H1 (cell line): ENCODE results near the gene CETN1. TPM values are rescaled to one million over a fixed set of nuclear protein-coding genes. Genes with fewer than 3 reads are reported as not detected.

Experiments
- CHD7 ChIP-seq: fragments of 300-600 bp; sonication (generic); IDR thresholded peaks from 2 replicates; pipeline ENCODE4 v1.7.1; 2012; ENCODE audit warnings: low read length, moderate library complexity, mild to moderate bottlenecking, inconsistent platforms; ENCODE audit not compliant: insufficient replicate concordance
- E2F6 ChIP-seq: IDR thresholded peaks from 2 replicates; pipeline ENCODE4 v1.6.1; 2012; ENCODE audit warnings: inconsistent platforms
- EGR1 ChIP-seq: IDR thresholded peaks from 2 replicates; pipeline ENCODE4 v1.6.1; 2011; ENCODE audit warnings: low read depth, low read length, borderline replicate concordance
- HDAC6 ChIP-seq: IDR thresholded peaks from one replicate; pipeline ENCODE4 v1.7.1; 2012; ENCODE audit warnings: low read depth, mild to moderate bottlenecking, inconsistent platforms, low read length, moderate library complexity
- KDM4A ChIP-seq: IDR thresholded peaks from one replicate; pipeline ENCODE4 v1.7.1; 2012; ENCODE audit warnings: low read depth, mild to moderate bottlenecking, moderate library complexity, low read length, inconsistent platforms; ENCODE audit not compliant: severe bottlenecking
- KDM5A ChIP-seq: fragments of 200-600 bp; IDR thresholded peaks from 2 replicates; pipeline ENCODE4 v1.7.1; 2012; ENCODE audit warnings: mild to moderate bottlenecking, low read length, inconsistent platforms, mixed read lengths
- NANOG ChIP-seq: IDR thresholded peaks from 2 replicates; pipeline ENCODE4 v1.6.1; 2011; ENCODE audit warnings: low read length, low read depth, mild to moderate bottlenecking, inconsistent platforms; ENCODE audit not compliant: insufficient read depth, poor library complexity, severe bottlenecking
- RAD21 ChIP-seq, 2 experiments: IDR thresholded peaks in 1 of 2; conservative IDR thresholded peaks in 1 of 2; 2 replicates each; pipeline ENCODE4 v1.6.1; 2011; ENCODE audit warnings: low read depth in 2 of 2, low read length in 2 of 2, improper control_type of control experiment in 1 of 2, inconsistent platforms in 1 of 2, mild to moderate bottlenecking in 1 of 2, moderate library complexity in 1 of 2
- SIRT6 ChIP-seq: IDR thresholded peaks from one replicate; pipeline ENCODE4 v1.7.1; 2012; ENCODE audit warnings: low read length, inconsistent platforms
- SIX5 ChIP-seq: IDR thresholded peaks from 2 replicates; pipeline ENCODE4 v1.6.1; 2011; ENCODE audit warnings: mild to moderate bottlenecking, low read depth, low read length
- SP1 ChIP-seq: IDR thresholded peaks from 2 replicates; pipeline ENCODE4 v1.6.1; 2011; ENCODE audit warnings: low read depth, low read length
- SP4 ChIP-seq: IDR thresholded peaks from 2 replicates; pipeline ENCODE4 v1.6.1; 2012; ENCODE audit warnings: low read length, inconsistent platforms
- polyA plus RNA-seq, 7 experiments: library from polyadenylated mRNA; depleted of rRNA in 3 of 7; stranded (reverse) in 5 of 7; unstranded in 2 of 7; fragments of >200 nt in 5 of 7; fragments of 200-250 nt in 2 of 7; gene quantifications; 1 replicate in 5 of 7; 2 replicates in 1 of 7; 4 replicates in 1 of 7; pipeline versions ENCODE4 v1.2.1 to v1.2.3, GENCODE V29; 2011 to 2013; ENCODE audit warnings: missing spikeins in 2 of 7, mixed read lengths in 2 of 7
- total RNA-seq: library from RNA; stranded (reverse); fragmentation: NEBNext Ultra II Directional; extraction: Animal tissue kit (Norgen Biotek cat#: 25700); gene quantifications from 2 replicates; pipeline ENCODE4 v1.2.1, GENCODE V29; 2021

Gene CETN1
- total and polyA plus RNA-seq, 2 of the 8 experiments (the other 6 are each of a cell fraction or from before 2014, with no cell fraction given): not detected

DNA sequence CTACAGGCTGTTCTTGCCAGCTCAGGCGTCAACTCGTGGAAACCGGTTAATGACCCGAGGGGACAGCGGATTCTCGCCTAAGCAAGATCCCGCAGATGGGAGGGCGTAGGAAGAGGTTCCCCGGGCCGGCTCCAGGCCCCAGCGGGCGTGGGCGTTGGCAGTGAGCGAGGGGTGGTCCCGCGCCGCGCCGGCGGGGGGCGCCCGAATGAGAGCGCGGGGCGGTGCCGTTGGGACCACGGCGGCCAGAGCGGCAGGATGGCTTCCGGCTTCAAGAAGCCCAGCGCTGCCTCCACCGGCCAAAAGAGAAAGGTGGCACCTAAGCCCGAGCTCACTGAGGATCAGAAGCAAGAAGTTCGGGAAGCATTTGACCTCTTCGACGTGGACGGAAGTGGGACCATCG is at the start of gene CETN1 (continued):
- TF ChIP-seq CHD7 (no peak), HDAC6 (no peak), KDM5A (no peak), SIX5 (no peak), SP1 (no peak), RAD21 (IDR thresholded peaks at IDR 0.05 in 1 of 2, conservative IDR thresholded peaks at IDR 0.05 in 1 of 2; ENCODE audit: low read depth in 2 of 2, low read length in 2 of 2) (no peak), EGR1 (no peak), SIRT6 (no peak), KDM4A (no peak), E2F6 (no peak), NANOG (no peak), SP4 (no peak)
